ENCODE results near the gene SMR3A. TPM values are rescaled to one million over a fixed set of nuclear protein-coding genes. Genes with fewer than 3 reads are reported as not detected.

The SMR3A gene
- total RNA-seq, 2 experiments from 2014 or later: not detected

GRCh38 chr4:70380578-70380977 is 20.0 kb downstream of the SMR3A start:
- Mint-ChIP-seq H3K9me3 (no peaks in the 10 kb centered on the region), H3K27ac (no peak overlapping the region), H3K36me3 (no peaks in the 10 kb centered on the region), H3K4me3 (no peak overlapping the region), H3K27me3 (no peaks in the 10 kb centered on the region), H3K4me1 (ENCODE audit: low read depth) (no peaks in the 10 kb centered on the region)
- intact Hi-C loops (cut with micrococcal nuclease): no loop called here
- CTCF ChIA-PET: no interaction called here
- no peak for DNase-seq
- POLR2A ChIA-PET: no interaction called here

- POLR2A ChIA-PET: no interaction called here
- intact Hi-C loops (cut with micrococcal nuclease): no loop called here
- Mint-ChIP-seq H3K9me3 (no peaks in the 10 kb centered on the region), H3K27me3 (no peaks in the 10 kb centered on the region), H3K27ac (no peak within 1 kb of the TSS), H3K4me3 (no peak within 1 kb of the TSS), H3K36me3 (no peaks in the 10 kb centered on the region), H3K4me1 (ENCODE audit: low read depth) (no peaks in the 10 kb centered on the region)
- DNase-seq: no peak
- CTCF ChIA-PET: no interaction called here
Measured at GRCh38 chr4:70382691-70383181, 22.2 kb downstream of the SMR3A start, which contains the start of gene SMR3B. Gene SMR3B (plus strand): TSS chr4:70383131. CDS start chr4:70384511, 1,380 bp downstream.

DNA sequence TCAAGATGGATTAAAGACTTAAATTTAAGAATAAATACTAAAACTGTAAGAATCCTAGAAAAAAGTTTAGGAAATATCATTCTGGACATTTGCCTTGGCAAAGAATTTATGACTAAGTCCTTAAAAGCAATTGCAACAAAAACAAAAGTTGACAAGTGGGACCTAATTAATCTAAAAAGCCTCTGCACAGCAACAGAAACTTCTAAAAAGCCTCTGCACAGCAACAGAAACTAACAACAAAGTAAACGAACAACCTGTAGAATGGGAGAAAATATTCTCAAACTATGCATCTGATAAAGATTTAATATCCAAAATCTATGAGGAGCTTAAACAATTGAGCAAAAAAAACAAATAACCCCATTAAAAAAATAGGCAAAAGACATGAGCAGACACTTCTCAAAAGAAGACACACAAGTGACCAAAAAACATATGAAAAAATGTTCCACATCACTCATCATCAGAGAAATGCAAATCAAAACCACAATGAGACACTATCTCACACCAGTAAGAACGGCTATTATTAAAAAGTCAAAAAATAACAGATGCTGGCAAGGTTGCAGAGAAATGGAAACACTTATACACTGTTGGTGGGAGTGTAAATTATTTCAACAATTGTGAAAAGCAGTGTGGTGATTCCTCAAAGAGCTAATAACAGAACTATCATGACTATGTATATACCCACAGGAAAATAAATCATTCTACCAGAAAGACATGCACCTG is 31.7 kb downstream of the SMR3A start:
- intact Hi-C loops (cut with micrococcal nuclease): no loop called here
- Mint-ChIP-seq H3K9me3 (no peaks in the 10 kb centered on the region), H3K4me3 (no peak overlapping the region), H3K27me3 (no peaks in the 10 kb centered on the region), H3K4me1 (ENCODE audit: low read depth) (no peaks in the 10 kb centered on the region), H3K27ac (no peak overlapping the region), H3K36me3 (no peaks in the 10 kb centered on the region)
- no peak for DNase-seq
- ChIA-PET CTCF (no interaction called here), POLR2A (no interaction called here)

DNA sequence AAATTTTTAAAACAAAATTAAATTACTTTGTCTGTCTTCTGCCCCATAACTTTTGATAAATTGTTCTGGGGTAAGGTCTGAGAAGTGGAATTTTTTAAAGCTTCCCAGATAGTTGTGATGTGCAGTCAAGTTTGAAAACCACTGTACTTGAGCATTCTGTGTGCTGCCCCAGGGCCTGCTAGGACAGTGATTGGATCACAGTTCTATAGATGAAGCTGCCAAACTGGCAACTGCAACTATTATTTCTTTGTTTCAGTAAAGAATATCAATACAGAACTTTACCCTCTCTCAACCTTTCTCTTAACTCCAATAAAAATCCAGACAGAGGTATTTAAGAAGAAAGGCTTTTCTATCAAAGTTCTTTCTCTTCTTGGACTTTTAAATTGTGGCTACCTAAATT is 37.0 kb downstream of the SMR3A start, which contains the start of gene OPRPN:
Gene OPRPN (plus strand): TSS at position 361 of the 400 bp plus-strand sequence. CDS start 1,346 bp downstream, outside the sequence.
- ChIA-PET CTCF (no interaction called here), POLR2A (no interaction called here)
- Mint-ChIP-seq H3K36me3 (no peaks in the 10 kb centered on the region), H3K4me1 (ENCODE audit: low read depth) (no peaks in the 10 kb centered on the region), H3K27me3 (no peaks in the 10 kb centered on the region), H3K9me3 (no peaks in the 10 kb centered on the region), H3K4me3 (no peak within 1 kb of the TSS), H3K27ac (no peak within 1 kb of the TSS)
- DNase-seq: no peak
- intact Hi-C loops (cut with micrococcal nuclease): no loop called here

GRCh38 chr4:70399319-70399718 is 38.8 kb downstream of the SMR3A start:
- CTCF ChIA-PET: interaction anchor here (0.6 kb wide), 1 partner anchor 257 kb away, joined by 3 read pairs; no protein-coding TSS in a partner anchor
- H3K4me3 Mint-ChIP-seq: no peak overlapping the region
- no peaks in the 10 kb centered on the region for H3K36me3 Mint-ChIP-seq
- no peak for DNase-seq
- no peak overlapping the region for H3K27ac Mint-ChIP-seq
- H3K9me3 Mint-ChIP-seq: no peaks in the 10 kb centered on the region
- H3K4me1 Mint-ChIP-seq (ENCODE audit: low read depth): no peaks in the 10 kb centered on the region
- H3K27me3 Mint-ChIP-seq: no peaks in the 10 kb centered on the region
- intact Hi-C loops (cut with micrococcal nuclease): no loop called here
- POLR2A ChIA-PET: interaction anchor here (0.6 kb wide), 1 partner anchor 1125 kb away, joined by 3 read pairs; no protein-coding TSS in a partner anchor

- POLR2A ChIA-PET: no interaction called here
- Mint-ChIP-seq H3K4me1 (ENCODE audit: low read depth) (no peaks in the 10 kb centered on the region), H3K36me3 (no peaks in the 10 kb centered on the region), H3K27me3 (no peaks in the 10 kb centered on the region), H3K9me3 (no peaks in the 10 kb centered on the region), H3K27ac (no peak overlapping the region), H3K4me3 (no peak overlapping the region)
- CTCF ChIA-PET: no interaction called here
- intact Hi-C loops (cut with micrococcal nuclease): no loop called here
- DNase-seq: no peak
Measured at GRCh38 chr4:70402762-70403161, 42.2 kb downstream of the SMR3A start.

GRCh38 chr4:70405765-70406164 is 45.2 kb downstream of the SMR3A start:
- H3K27ac Mint-ChIP-seq: no peak overlapping the region
- POLR2A ChIA-PET: no interaction called here
- no peaks in the 10 kb centered on the region for H3K36me3 Mint-ChIP-seq
- H3K9me3 Mint-ChIP-seq: no peaks in the 10 kb centered on the region
- H3K27me3 Mint-ChIP-seq: no peaks in the 10 kb centered on the region
- H3K4me1 Mint-ChIP-seq (ENCODE audit: low read depth): no peaks in the 10 kb centered on the region
- H3K4me3 Mint-ChIP-seq: no peak overlapping the region
- intact Hi-C loops (cut with micrococcal nuclease): no loop called here
- CTCF ChIA-PET: no interaction called here
- no peak for DNase-seq

Other genes with a start within 250 kb of the SMR3A start
- not detected for gene PRR27, start 206.5 kb upstream of the SMR3A start, total RNA-seq
- not detected for gene ODAM, start 165.0 kb upstream of the SMR3A start, total RNA-seq
- gene FDCSP, start 134.6 kb upstream of the SMR3A start, total RNA-seq: not detected
- gene CSN3, start 118.2 kb upstream of the SMR3A start, total RNA-seq: not detected
- not detected for gene CABS1, start 25.8 kb upstream of the SMR3A start, total RNA-seq
- gene SMR3B, start 22.4 kb downstream of the SMR3A start, total RNA-seq: not detected
- gene OPRPN, start 37.2 kb downstream of the SMR3A start, total RNA-seq: not detected
- gene MUC7, start 111.4 kb downstream of the SMR3A start, total RNA-seq: not detected
- not detected for gene AMTN, start 157.8 kb downstream of the SMR3A start, total RNA-seq
- not detected for gene AMBN, start 231.5 kb downstream of the SMR3A start, total RNA-seq

All from activated CD4-positive, alpha-beta memory T cell treated with anti-CD3 and anti-CD28 coated beads for 36 hours (primary cell).